ENCODE data around the gene PUM1. TPM values are rescaled to one million over a fixed set of nuclear protein-coding genes. Genes with fewer than 3 reads are reported as not detected.

Gene PUM1
- total RNA-seq, 1 experiment from 2014 or later = 43.3 TPM

DNA sequence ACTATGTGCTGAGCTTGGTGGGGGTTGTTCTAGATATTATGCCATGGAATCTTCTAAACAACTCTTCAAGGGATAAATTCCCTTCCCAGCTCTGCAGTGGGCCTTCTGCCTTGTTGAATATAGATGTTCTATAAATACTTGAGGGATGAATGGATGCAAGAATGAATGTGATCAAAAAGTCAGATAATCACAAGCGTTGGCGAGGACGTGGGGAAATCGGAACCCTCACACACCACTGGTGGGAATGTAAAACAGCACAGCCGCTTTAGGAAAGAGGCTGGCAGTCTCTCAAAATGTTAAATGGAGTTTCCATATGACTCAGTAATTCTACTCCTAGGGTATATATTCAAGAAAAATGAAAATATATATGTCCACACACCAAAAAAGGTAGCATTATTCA lies 176.0 kb downstream of the PUM1 start:
- no peak for ATAC-seq
- Histone ChIP-seq H3K4me2 (ENCODE audit: low read length) (no peak overlapping the region), H3K9me2 (replicated peaks; ENCODE audit: low read length) (no peaks in the 10 kb centered on the region), H3F3A (ENCODE audit: low read length, unreplicated experiment) (no peaks in the 10 kb centered on the region), H2AFZ (ENCODE audit: low read length) (no peak overlapping the region), H3K4me3 (ENCODE audit: low read length) (no peak overlapping the region), H3K9ac (ENCODE audit: low read length) (no peak overlapping the region), H3K27me3 (ENCODE audit: low read length) (no peaks in the 10 kb centered on the region), H3K27ac (ENCODE audit: low read length) (no peak overlapping the region), H3K36me3 (ENCODE audit: low read depth, low read length) (no peaks in the 10 kb centered on the region), H3K9me3 (ENCODE audit: low read length) (no peaks in the 10 kb centered on the region), H3K4me1 (ENCODE audit: insufficient read depth, low read length) (no peaks in the 10 kb centered on the region), H4K20me1 (ENCODE audit: low read length) (no peaks in the 10 kb centered on the region), H3K79me2 (ENCODE audit: low read length) (no peaks in the 10 kb centered on the region)
- intact Hi-C loops (cut with micrococcal nuclease) = no loop called here
- no peak for DNase-seq
- TF ChIP-seq, protein P1, sequence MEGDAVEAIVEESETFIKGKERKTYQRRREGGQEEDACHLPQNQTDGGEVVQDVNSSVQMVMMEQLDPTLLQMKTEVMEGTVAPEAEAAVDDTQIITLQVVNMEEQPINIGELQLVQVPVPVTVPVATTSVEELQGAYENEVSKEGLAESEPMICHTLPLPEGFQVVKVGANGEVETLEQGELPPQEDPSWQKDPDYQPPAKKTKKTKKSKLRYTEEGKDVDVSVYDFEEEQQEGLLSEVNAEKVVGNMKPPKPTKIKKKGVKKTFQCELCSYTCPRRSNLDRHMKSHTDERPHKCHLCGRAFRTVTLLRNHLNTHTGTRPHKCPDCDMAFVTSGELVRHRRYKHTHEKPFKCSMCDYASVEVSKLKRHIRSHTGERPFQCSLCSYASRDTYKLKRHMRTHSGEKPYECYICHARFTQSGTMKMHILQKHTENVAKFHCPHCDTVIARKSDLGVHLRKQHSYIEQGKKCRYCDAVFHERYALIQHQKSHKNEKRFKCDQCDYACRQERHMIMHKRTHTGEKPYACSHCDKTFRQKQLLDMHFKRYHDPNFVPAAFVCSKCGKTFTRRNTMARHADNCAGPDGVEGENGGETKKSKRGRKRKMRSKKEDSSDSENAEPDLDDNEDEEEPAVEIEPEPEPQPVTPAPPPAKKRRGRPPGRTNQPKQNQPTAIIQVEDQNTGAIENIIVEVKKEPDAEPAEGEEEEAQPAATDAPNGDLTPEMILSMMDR (conservative IDR thresholded peaks at IDR 0.05; ENCODE audit: low read depth, low read length) = no peak
- TF ChIP-seq EZH2phosphoT487 (IDR thresholded peaks at IDR 0.05; ENCODE audit: borderline replicate concordance, low read length) (no peak), EZH2 (IDR thresholded peaks at IDR 0.05; ENCODE audit: low read length, unreplicated experiment) (no peak)
- POLR2A ChIA-PET (ENCODE audit: unreplicated experiment) = no interaction called here
- no TSS peak for BruUV-seq (replicated peaks)
- CTCF ChIA-PET = no interaction called here

DNA sequence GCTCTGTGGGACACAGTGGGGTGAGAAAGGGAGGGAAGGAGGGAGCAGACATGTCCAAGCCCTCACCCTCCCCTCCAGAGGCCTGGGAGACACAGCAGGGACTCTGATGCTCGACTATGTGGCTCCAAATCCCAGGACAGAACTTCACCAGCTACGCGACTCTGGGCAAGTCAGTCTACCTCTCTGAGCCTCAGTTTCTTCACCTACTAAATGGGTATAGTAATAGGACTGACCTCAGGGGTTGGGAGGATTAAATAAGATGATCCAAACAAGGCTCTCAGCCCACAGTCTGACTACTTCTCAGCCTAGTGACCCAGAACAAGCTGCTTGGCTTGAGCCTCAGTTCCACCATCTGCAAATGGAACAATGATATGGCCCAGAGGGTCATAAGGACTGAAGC lies 176.5 kb downstream of the PUM1 start:
- POLR2A ChIA-PET (ENCODE audit: unreplicated experiment) = no interaction called here
- Histone ChIP-seq H3K36me3 (ENCODE audit: low read depth, low read length) (no peaks in the 10 kb centered on the region), H3K4me1 (ENCODE audit: insufficient read depth, low read length) (no peaks in the 10 kb centered on the region), H3K9me3 (ENCODE audit: low read length) (no peaks in the 10 kb centered on the region), H3K9ac (ENCODE audit: low read length) (no peak overlapping the region), H3K4me3 (ENCODE audit: low read length) (no peak overlapping the region), H4K20me1 (ENCODE audit: low read length) (no peaks in the 10 kb centered on the region), H3K27ac (ENCODE audit: low read length) (no peak overlapping the region), H3K4me2 (ENCODE audit: low read length) (no peak overlapping the region), H3F3A (ENCODE audit: low read length, unreplicated experiment) (no peaks in the 10 kb centered on the region), H2AFZ (ENCODE audit: low read length) (no peak overlapping the region), H3K79me2 (ENCODE audit: low read length) (no peaks in the 10 kb centered on the region), H3K27me3 (ENCODE audit: low read length) (no peaks in the 10 kb centered on the region), H3K9me2 (replicated peaks; ENCODE audit: low read length) (no peaks in the 10 kb centered on the region)
- ATAC-seq (no peak), DNase-seq (no peak)
- CTCF ChIA-PET = no interaction called here
- TF ChIP-seq EZH2phosphoT487 (IDR thresholded peaks at IDR 0.05; ENCODE audit: borderline replicate concordance, low read length) (no peak), EZH2 (IDR thresholded peaks at IDR 0.05; ENCODE audit: low read length, unreplicated experiment) (no peak)
- TF ChIP-seq, protein P1 (conservative IDR thresholded peaks at IDR 0.05; ENCODE audit: low read depth, low read length) = no peak
- intact Hi-C loops (cut with micrococcal nuclease) = no loop called here
- no TSS peak for BruUV-seq (replicated peaks)

DNA sequence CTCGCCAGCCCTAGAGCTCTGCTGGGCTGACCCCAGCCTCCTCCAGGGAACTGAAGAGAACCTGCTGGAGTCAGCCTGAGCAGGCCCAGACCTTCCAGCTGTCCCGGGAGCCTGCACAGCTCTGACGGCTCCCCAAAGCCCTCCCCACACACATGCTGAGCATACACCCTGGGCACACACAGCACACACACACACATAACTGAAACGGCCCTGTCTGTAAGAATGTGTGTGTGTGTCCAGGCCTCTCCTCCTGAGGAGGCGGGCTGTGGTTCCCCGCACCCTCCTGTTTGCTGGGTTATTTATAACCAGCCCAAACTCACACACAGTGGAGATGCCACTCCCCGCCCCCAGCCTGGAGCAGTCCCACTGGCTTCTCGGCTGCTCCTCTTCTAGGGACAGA lies 177.1 kb downstream of the PUM1 start:
- POLR2A ChIA-PET (ENCODE audit: unreplicated experiment) = no interaction called here
- CTCF ChIA-PET = no interaction called here
- Histone ChIP-seq H3F3A (ENCODE audit: low read length, unreplicated experiment) (no peaks in the 10 kb centered on the region), H3K27ac (ENCODE audit: low read length) (no peak overlapping the region), H3K9me2 (replicated peaks; ENCODE audit: low read length) (no peaks in the 10 kb centered on the region), H3K4me1 (ENCODE audit: insufficient read depth, low read length) (no peaks in the 10 kb centered on the region), H3K36me3 (ENCODE audit: low read depth, low read length) (no peaks in the 10 kb centered on the region), H3K4me2 (ENCODE audit: low read length) (no peak overlapping the region), H2AFZ (ENCODE audit: low read length) (no peak overlapping the region), H3K9ac (ENCODE audit: low read length) (no peak overlapping the region), H3K27me3 (ENCODE audit: low read length) (no peaks in the 10 kb centered on the region), H3K4me3 (ENCODE audit: low read length) (no peak overlapping the region), H3K9me3 (ENCODE audit: low read length) (no peaks in the 10 kb centered on the region), H4K20me1 (ENCODE audit: low read length) (no peaks in the 10 kb centered on the region), H3K79me2 (ENCODE audit: low read length) (no peaks in the 10 kb centered on the region)
- no peak for TF ChIP-seq EZH2phosphoT487 (IDR thresholded peaks at IDR 0.05; ENCODE audit: borderline replicate concordance, low read length)
- TF ChIP-seq, protein P1 (conservative IDR thresholded peaks at IDR 0.05; ENCODE audit: low read depth, low read length) = no peak
- TF ChIP-seq EZH2 (IDR thresholded peaks at IDR 0.05; ENCODE audit: low read length, unreplicated experiment) = no peak
- intact Hi-C loops (cut with micrococcal nuclease) = no loop called here
- DNase-seq = no peak
- BruUV-seq (replicated peaks) = no TSS peak
- ATAC-seq = no peak; the same call in 1 of the 2 replicates
